ENCODE results near the gene KCNS3. TPM values are rescaled to one million over a fixed set of nuclear protein-coding genes. Genes with fewer than 3 reads are reported as not detected.

KCNS3 gene
- total RNA-seq, 4 donors from 2014 or later: 14.6 to 37.4 (median 24.3) TPM

DNA sequence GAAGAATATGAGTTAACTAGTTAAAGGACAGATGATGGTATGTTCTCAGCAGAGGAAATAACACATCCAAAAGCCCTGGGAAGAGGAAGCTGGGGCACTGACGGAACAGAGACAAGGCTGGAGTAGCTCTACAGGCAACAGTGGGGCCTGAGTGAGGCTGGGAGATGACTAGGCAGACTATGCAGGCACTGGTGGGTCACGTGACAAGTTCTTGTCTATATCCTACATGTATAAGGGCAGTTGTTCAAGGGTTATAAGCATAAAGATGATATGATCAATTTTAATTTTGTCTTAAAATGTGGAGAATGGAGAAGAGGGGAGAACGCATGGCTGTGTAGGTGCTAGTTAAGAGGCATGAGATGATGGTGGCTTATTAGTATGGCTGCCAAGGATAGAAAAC lies 68.6 kb downstream of the KCNS3 start:
- intact Hi-C loops (cut with DNase I): no loop called here
- WGBS: 86% methylated on average over 3 of the region's 3 CpGs
- H3K27ac ChIP-seq (replicated peaks in 1 of 4): no peak overlapping the region
- H3K4me1 ChIP-seq: no peaks in the 10 kb centered on the region
- no peak overlapping the region for H3K4me3 ChIP-seq
- H3K36me3 ChIP-seq: no peaks in the 10 kb centered on the region
- no peaks in the 10 kb centered on the region for H3K9me3 ChIP-seq
- DNase-seq (ENCODE audit: extremely low spot score): no peak
- no peaks in the 10 kb centered on the region for H3K27me3 ChIP-seq
- TF ChIP-seq, protein P1, sequence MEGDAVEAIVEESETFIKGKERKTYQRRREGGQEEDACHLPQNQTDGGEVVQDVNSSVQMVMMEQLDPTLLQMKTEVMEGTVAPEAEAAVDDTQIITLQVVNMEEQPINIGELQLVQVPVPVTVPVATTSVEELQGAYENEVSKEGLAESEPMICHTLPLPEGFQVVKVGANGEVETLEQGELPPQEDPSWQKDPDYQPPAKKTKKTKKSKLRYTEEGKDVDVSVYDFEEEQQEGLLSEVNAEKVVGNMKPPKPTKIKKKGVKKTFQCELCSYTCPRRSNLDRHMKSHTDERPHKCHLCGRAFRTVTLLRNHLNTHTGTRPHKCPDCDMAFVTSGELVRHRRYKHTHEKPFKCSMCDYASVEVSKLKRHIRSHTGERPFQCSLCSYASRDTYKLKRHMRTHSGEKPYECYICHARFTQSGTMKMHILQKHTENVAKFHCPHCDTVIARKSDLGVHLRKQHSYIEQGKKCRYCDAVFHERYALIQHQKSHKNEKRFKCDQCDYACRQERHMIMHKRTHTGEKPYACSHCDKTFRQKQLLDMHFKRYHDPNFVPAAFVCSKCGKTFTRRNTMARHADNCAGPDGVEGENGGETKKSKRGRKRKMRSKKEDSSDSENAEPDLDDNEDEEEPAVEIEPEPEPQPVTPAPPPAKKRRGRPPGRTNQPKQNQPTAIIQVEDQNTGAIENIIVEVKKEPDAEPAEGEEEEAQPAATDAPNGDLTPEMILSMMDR (IDR thresholded peaks at IDR 0.05): no peak
- TF ChIP-seq POLR2A (IDR thresholded peaks at IDR 0.05; ENCODE audit: low read depth) (no peak), EP300 (IDR thresholded peaks at IDR 0.05) (no peak), POLR2AphosphoS5 (IDR thresholded peaks at IDR 0.05) (no peak)

DNA sequence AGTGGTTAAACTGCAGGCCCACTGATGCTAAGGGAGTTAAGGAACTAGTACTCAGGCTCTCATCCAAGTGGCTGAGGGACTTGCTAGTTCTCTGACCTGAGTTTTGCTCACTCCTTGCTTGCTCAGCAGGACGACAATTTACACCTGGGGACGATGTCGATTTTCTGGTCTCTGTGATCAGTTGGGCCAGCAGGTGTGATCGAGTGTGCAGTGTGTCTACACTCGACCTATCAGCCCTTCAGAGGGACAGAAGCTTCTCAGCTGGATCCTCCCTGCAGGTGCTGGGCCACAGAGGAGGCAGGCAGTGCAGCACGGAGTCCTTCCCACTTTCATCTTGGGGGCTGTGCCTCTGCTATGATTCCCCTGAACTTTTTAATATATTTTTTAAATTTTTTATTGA lies 71.5 kb downstream of the KCNS3 start:
- DNase-seq (ENCODE audit: extremely low spot score): no peak
- WGBS: 87% methylated on average over 6 of the region's 6 CpGs
- H3K27me3 ChIP-seq: no peaks in the 10 kb centered on the region
- H3K36me3 ChIP-seq: no peaks in the 10 kb centered on the region
- intact Hi-C loops (cut with DNase I): no loop called here
- TF ChIP-seq EP300 (IDR thresholded peaks at IDR 0.05) (no peak), POLR2AphosphoS5 (IDR thresholded peaks at IDR 0.05) (no peak), POLR2A (IDR thresholded peaks at IDR 0.05; ENCODE audit: low read depth) (no peak)
- TF ChIP-seq, protein P1 (IDR thresholded peaks at IDR 0.05): no peak
- no peaks in the 10 kb centered on the region for H3K9me3 ChIP-seq
- H3K4me3 ChIP-seq: no peak overlapping the region
- no peaks in the 10 kb centered on the region for H3K4me1 ChIP-seq
- no peak overlapping the region for H3K27ac ChIP-seq (replicated peaks in 1 of 4)

DNA sequence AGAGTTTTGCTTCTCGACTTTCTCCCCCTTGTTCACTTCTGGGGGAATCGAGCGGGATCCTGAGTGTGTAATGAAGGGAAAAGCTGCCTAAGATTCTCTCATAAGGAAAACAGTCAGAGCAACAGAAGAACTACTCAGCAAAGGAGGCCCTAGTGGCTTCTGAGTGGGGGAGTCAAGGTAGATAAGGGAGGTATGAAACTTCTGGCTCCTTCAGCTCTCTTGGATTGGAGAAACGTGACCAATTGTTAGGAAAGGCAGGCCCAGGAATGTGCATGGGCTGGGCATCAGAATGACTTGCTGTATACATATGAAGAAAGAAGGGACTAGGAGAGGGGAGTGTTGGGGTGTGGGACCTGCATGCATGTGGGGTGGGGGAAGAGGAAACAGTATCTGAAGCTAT lies 73.1 kb downstream of the KCNS3 start:
- no peak overlapping the region for H3K4me3 ChIP-seq
- no peak for DNase-seq (ENCODE audit: extremely low spot score)
- 82% methylated on average over 4 of the region's 4 CpGs for WGBS
- intact Hi-C loops (cut with DNase I): no loop called here
- H3K27me3 ChIP-seq: no peaks in the 10 kb centered on the region
- no peaks in the 10 kb centered on the region for H3K36me3 ChIP-seq
- H3K9me3 ChIP-seq: no peaks in the 10 kb centered on the region
- no peak for TF ChIP-seq EP300 (IDR thresholded peaks at IDR 0.05)
- no peak for TF ChIP-seq POLR2A (IDR thresholded peaks at IDR 0.05; ENCODE audit: low read depth)
- TF ChIP-seq POLR2AphosphoS5 (IDR thresholded peaks at IDR 0.05): no peak
- TF ChIP-seq, protein P1 (IDR thresholded peaks at IDR 0.05): no peak
- H3K27ac ChIP-seq (replicated peaks in 1 of 4): no peak overlapping the region
- no peaks in the 10 kb centered on the region for H3K4me1 ChIP-seq

DNA sequence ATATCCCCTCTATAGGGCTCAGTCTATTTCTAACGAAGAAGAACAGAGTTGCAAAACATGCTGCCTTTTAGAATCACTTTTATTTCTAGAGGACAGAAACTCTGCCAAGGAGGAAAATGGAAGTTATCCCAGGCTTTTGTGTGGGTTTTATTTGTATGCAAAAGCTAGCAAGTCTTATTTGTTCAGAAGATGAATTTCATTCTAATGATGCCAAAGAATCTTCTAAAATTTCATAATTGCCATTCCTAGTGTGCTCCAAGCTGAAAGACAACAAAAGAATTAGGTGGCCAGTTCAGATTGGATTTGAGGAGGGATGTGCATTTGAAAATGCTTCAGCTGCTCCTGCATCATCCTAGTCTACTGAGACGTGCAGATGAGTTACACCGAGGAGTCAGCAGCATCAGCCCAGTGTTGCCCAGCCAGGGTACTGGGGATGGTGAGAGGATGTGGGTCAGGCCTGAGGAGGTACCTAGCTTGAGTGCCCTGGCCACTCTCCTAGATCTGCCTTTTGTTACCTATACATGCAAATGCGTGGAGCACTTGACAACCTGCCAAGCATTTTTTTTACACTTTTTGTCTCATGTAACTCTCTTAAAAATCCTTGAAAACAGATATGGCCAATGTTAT lies 80.1 kb downstream of the KCNS3 start:
- WGBS: 70% methylated on average over 4 of the region's 4 CpGs
- no peak overlapping the region for H3K4me3 ChIP-seq

More for the DNA sequence above, 80.1 kb downstream of the KCNS3 start:
- peaks cover 0 to 10% (median 0%) of the 10 kb centered on the region in 4 donors for H3K4me1 ChIP-seq
- no peaks in the 10 kb centered on the region for H3K36me3 ChIP-seq
- no peaks in the 10 kb centered on the region for H3K27me3 ChIP-seq
- no peak overlapping the region for H3K27ac ChIP-seq (replicated peaks in 1 of 4)
- no peak for DNase-seq (ENCODE audit: extremely low spot score)
- H3K9me3 ChIP-seq: no peaks in the 10 kb centered on the region
- TF ChIP-seq, protein P1 (IDR thresholded peaks at IDR 0.05): no peak
- TF ChIP-seq POLR2AphosphoS5 (IDR thresholded peaks at IDR 0.05) (no peak), POLR2A (IDR thresholded peaks at IDR 0.05; ENCODE audit: low read depth) (no peak), EP300 (IDR thresholded peaks at IDR 0.05) (no peak)
- intact Hi-C loops (cut with DNase I): no loop called here
